ENCODE data around the gene KRTAP5-2.

The KRTAP5-2 gene

DNA sequence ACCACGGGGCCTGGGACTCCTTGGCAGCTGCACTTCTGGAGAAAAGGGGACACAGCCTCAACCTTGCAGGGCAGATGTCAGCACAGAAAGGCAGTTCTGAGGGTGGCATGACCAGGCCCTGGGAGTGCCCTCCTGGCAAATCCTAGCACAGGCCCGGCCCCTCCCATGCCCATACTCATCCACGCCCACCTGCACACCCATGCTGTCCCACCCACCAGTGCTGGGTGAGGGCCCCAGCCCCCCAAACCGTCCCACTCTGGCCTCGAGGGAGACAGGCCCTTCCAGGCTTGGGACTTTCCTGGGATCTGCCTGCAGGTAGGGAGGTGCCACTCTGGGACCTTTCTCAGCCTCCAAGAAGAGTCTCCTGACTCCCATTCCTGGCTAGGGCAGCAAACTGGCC is 36.1 kb downstream of the KRTAP5-2 start:
- H3K4me3 ChIP-seq (ENCODE audit: low read length, poor library complexity, severe bottlenecking), result no peak overlapping the region
- no peak overlapping the region for H3K4me2 ChIP-seq (ENCODE audit: low read depth, low read length, poor library complexity, severe bottlenecking)
- H3K9ac ChIP-seq (ENCODE audit: low read depth, low read length, poor library complexity, severe bottlenecking), result no peak overlapping the region
- no peaks in the 10 kb centered on the region for H3K9me2 ChIP-seq (replicated peaks; ENCODE audit: low read depth, low read length)
- H3K36me3 ChIP-seq (ENCODE audit: insufficient read depth, low read length), result no peaks in the 10 kb centered on the region
- H3K9me3 ChIP-seq (ENCODE audit: insufficient read depth, low read depth, low read length), result no peaks in the 10 kb centered on the region
- no peak overlapping the region for H2AFZ ChIP-seq (ENCODE audit: low read length)
- no peaks in the 10 kb centered on the region for H4K20me1 ChIP-seq (ENCODE audit: insufficient read depth, low read length, poor library complexity, severe bottlenecking)
- no peaks in the 10 kb centered on the region for H3K79me2 ChIP-seq (ENCODE audit: insufficient read depth, low read length)
- no peaks in the 10 kb centered on the region for H3K4me1 ChIP-seq (ENCODE audit: insufficient read depth, low read length, poor library complexity, severe bottlenecking)
- no peaks in the 10 kb centered on the region for H3F3A ChIP-seq (ENCODE audit: low read depth)
- TF ChIP-seq, protein P1, sequence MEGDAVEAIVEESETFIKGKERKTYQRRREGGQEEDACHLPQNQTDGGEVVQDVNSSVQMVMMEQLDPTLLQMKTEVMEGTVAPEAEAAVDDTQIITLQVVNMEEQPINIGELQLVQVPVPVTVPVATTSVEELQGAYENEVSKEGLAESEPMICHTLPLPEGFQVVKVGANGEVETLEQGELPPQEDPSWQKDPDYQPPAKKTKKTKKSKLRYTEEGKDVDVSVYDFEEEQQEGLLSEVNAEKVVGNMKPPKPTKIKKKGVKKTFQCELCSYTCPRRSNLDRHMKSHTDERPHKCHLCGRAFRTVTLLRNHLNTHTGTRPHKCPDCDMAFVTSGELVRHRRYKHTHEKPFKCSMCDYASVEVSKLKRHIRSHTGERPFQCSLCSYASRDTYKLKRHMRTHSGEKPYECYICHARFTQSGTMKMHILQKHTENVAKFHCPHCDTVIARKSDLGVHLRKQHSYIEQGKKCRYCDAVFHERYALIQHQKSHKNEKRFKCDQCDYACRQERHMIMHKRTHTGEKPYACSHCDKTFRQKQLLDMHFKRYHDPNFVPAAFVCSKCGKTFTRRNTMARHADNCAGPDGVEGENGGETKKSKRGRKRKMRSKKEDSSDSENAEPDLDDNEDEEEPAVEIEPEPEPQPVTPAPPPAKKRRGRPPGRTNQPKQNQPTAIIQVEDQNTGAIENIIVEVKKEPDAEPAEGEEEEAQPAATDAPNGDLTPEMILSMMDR (conservative IDR thresholded peaks at IDR 0.05; ENCODE audit: low read length), result no peak
- no peak for TF ChIP-seq EZH2phosphoT487 (IDR thresholded peaks at IDR 0.05; ENCODE audit: borderline replicate concordance)
- H3K27me3 ChIP-seq (ENCODE audit: insufficient read depth, low read length, poor library complexity, severe bottlenecking), result no peaks in the 10 kb centered on the region

DNA sequence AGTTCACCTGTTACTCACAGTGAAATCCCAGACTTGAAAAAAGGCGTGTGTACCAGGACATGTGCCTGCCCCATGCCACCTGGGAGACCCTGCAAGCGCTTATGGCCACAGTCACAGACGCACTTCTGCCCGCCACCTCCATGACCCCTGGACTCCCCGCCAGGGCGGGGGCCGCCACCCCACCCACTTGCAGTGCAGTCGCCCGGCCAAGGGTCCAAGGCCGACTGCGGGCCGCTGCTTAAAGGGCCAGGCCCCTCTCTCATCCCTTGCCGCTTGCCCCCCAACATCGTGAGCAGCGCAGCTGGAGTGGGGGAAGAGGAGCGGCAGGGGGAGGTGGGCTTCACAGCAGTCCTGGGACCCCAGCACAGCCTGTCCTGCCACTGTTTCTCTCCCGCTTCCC is 36.8 kb downstream of the KRTAP5-2 start:
- Histone ChIP-seq H3F3A (ENCODE audit: low read depth) (no peaks in the 10 kb centered on the region), H3K9ac (ENCODE audit: low read depth, low read length, poor library complexity, severe bottlenecking) (no peak overlapping the region), H3K27me3 (ENCODE audit: insufficient read depth, low read length, poor library complexity, severe bottlenecking) (no peaks in the 10 kb centered on the region), H3K9me2 (replicated peaks; ENCODE audit: low read depth, low read length) (no peaks in the 10 kb centered on the region), H3K4me2 (ENCODE audit: low read depth, low read length, poor library complexity, severe bottlenecking) (no peak overlapping the region), H3K36me3 (ENCODE audit: insufficient read depth, low read length) (no peaks in the 10 kb centered on the region), H3K4me1 (ENCODE audit: insufficient read depth, low read length, poor library complexity, severe bottlenecking) (no peaks in the 10 kb centered on the region), H3K9me3 (ENCODE audit: insufficient read depth, low read depth, low read length) (no peaks in the 10 kb centered on the region), H4K20me1 (ENCODE audit: insufficient read depth, low read length, poor library complexity, severe bottlenecking) (no peaks in the 10 kb centered on the region), H2AFZ (ENCODE audit: low read length) (no peak overlapping the region), H3K4me3 (ENCODE audit: low read length, poor library complexity, severe bottlenecking) (no peak overlapping the region), H3K79me2 (ENCODE audit: insufficient read depth, low read length) (no peaks in the 10 kb centered on the region)
- TF ChIP-seq, protein P1 (conservative IDR thresholded peaks at IDR 0.05; ENCODE audit: low read length), result no peak
- no peak for TF ChIP-seq EZH2phosphoT487 (IDR thresholded peaks at IDR 0.05; ENCODE audit: borderline replicate concordance)

DNA sequence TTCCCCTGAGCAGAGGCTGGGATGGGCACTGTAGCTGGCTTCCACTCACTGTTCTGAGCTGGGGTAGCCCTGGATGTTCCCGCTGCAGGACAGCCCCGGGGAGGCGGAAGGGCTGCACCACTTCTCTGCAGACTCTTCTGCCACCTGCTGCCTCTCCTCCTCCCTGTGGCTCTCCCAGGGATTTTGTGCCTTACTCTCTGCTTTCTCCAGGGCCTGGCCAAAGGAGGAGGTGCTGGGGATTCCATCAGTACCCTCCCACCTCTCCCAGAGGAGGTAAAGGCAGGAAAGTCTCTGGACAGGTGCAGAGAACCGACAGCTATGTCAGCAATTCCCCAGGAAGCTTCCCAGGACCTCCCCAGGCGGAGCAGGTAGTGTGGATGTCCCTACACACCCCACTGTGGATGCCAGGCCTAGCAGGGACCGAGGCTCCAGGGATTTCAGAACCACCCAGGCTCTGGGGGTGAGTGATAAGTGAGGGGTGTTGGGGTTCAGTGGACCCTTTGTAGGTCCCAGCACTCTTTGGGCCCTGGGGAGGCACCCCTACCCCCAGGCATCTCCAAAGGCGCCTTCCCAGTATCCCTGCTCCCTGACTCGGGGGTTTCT is 37.3 kb downstream of the KRTAP5-2 start:
- no peaks in the 10 kb centered on the region for H3F3A ChIP-seq (ENCODE audit: low read depth)
- no peaks in the 10 kb centered on the region for H3K9me2 ChIP-seq (replicated peaks; ENCODE audit: low read depth, low read length)
- H3K4me3 ChIP-seq (ENCODE audit: low read length, poor library complexity, severe bottlenecking), result no peak overlapping the region
- no peaks in the 10 kb centered on the region for H3K36me3 ChIP-seq (ENCODE audit: insufficient read depth, low read length)
- H3K9me3 ChIP-seq (ENCODE audit: insufficient read depth, low read depth, low read length), result no peaks in the 10 kb centered on the region
- no peaks in the 10 kb centered on the region for H3K27me3 ChIP-seq (ENCODE audit: insufficient read depth, low read length, poor library complexity, severe bottlenecking)
- H3K4me2 ChIP-seq (ENCODE audit: low read depth, low read length, poor library complexity, severe bottlenecking), result no peak overlapping the region
- H3K79me2 ChIP-seq (ENCODE audit: insufficient read depth, low read length), result no peaks in the 10 kb centered on the region
- H2AFZ ChIP-seq (ENCODE audit: low read length), result no peak overlapping the region
- no peak overlapping the region for H3K9ac ChIP-seq (ENCODE audit: low read depth, low read length, poor library complexity, severe bottlenecking)
- no peak for TF ChIP-seq EZH2phosphoT487 (IDR thresholded peaks at IDR 0.05; ENCODE audit: borderline replicate concordance)
- TF ChIP-seq, protein P1 (conservative IDR thresholded peaks at IDR 0.05; ENCODE audit: low read length), result no peak
- H4K20me1 ChIP-seq (ENCODE audit: insufficient read depth, low read length, poor library complexity, severe bottlenecking), result no peaks in the 10 kb centered on the region
- H3K4me1 ChIP-seq (ENCODE audit: insufficient read depth, low read length, poor library complexity, severe bottlenecking), result no peaks in the 10 kb centered on the region

All from Loucy (cell line).